ENCODE results near the gene UIMC1. TPM values are rescaled to one million over a fixed set of nuclear protein-coding genes. Genes with fewer than 3 reads are reported as not detected.
"Not testable (repeated sequence)": the region's sequence is repeated elsewhere in the genome, so short reads cannot be mapped to it uniquely, and the experiment has no call there.

The UIMC1 gene
- total RNA-seq, 1 experiment from 2014 or later, result 96.3 TPM

GRCh38 chr5:176985516-176985915, 21.1 kb downstream of the UIMC1 start:
- DNase-seq (ENCODE audit: unreplicated experiment), result no peak
- Mint-ChIP-seq H3K9me3 (ENCODE audit: unreplicated experiment) (no peaks in the 10 kb centered on the region), H3K27me3 (ENCODE audit: insufficient read depth, unreplicated experiment) (no peaks in the 10 kb centered on the region), H3K36me3 (ENCODE audit: insufficient read depth, unreplicated experiment) (peaks cover 40% of the 10 kb centered on the region), H3K4me1 (ENCODE audit: insufficient read depth, unreplicated experiment) (peaks cover 7% of the 10 kb centered on the region), H3K27ac (ENCODE audit: low read depth, unreplicated experiment) (no peak overlapping the region), H3K4me3 (ENCODE audit: unreplicated experiment) (no peak overlapping the region)
- intact Hi-C loops (cut with micrococcal nuclease), result no loop called here
- POLR2A ChIA-PET, result no interaction called here
- CTCF ChIA-PET, result interaction anchor here (0.6 to 1.1 kb wide), 3 partner anchors 11 to 112 kb away, joined by 3 to 6 read pairs (median 5); no protein-coding TSS in a partner anchor
- no peak for TF ChIP-seq CTCF (IDR thresholded peaks at IDR 0.05; ENCODE audit: unreplicated experiment)
- no TSS peak for BruUV-seq (replicated peaks)

GRCh38 chr5:176984176-176984575, 22.4 kb downstream of the UIMC1 start:
- CTCF ChIA-PET; H3K27ac Mint-ChIP-seq (ENCODE audit: low read depth, unreplicated experiment); H3K9me3 Mint-ChIP-seq (ENCODE audit: unreplicated experiment); DNase-seq (ENCODE audit: unreplicated experiment); intact Hi-C loops (cut with micrococcal nuclease); H3K4me1 Mint-ChIP-seq (ENCODE audit: insufficient read depth, unreplicated experiment); BruUV-seq (replicated peaks); H3K4me3 Mint-ChIP-seq (ENCODE audit: unreplicated experiment); H3K27me3 Mint-ChIP-seq (ENCODE audit: insufficient read depth, unreplicated experiment): not testable (repeated sequence)
- peaks cover 46% of the 10 kb centered on the region for H3K36me3 Mint-ChIP-seq (ENCODE audit: insufficient read depth, unreplicated experiment)
- POLR2A ChIA-PET, result interaction anchor here (0.6 kb wide), 1 partner anchor 230 kb away, joined by 3 read pairs; no protein-coding TSS in a partner anchor

- BruUV-seq (replicated peaks); H3K27me3 Mint-ChIP-seq (ENCODE audit: insufficient read depth, unreplicated experiment); H3K27ac Mint-ChIP-seq (ENCODE audit: low read depth, unreplicated experiment); CTCF ChIA-PET; H3K4me1 Mint-ChIP-seq (ENCODE audit: insufficient read depth, unreplicated experiment); H3K4me3 Mint-ChIP-seq (ENCODE audit: unreplicated experiment); POLR2A ChIA-PET; H3K9me3 Mint-ChIP-seq (ENCODE audit: unreplicated experiment); DNase-seq (ENCODE audit: unreplicated experiment); intact Hi-C loops (cut with micrococcal nuclease): not testable (repeated sequence)
- peaks cover 51% of the 10 kb centered on the region for H3K36me3 Mint-ChIP-seq (ENCODE audit: insufficient read depth, unreplicated experiment)
These were observed 23.0 kb downstream of the UIMC1 start for GRCh38 chr5:176983593-176983992.

- H3K27me3 Mint-ChIP-seq (ENCODE audit: insufficient read depth, unreplicated experiment); H3K9me3 Mint-ChIP-seq (ENCODE audit: unreplicated experiment); H3K27ac Mint-ChIP-seq (ENCODE audit: low read depth, unreplicated experiment); BruUV-seq (replicated peaks); H3K4me1 Mint-ChIP-seq (ENCODE audit: insufficient read depth, unreplicated experiment); DNase-seq (ENCODE audit: unreplicated experiment); intact Hi-C loops (cut with micrococcal nuclease); H3K4me3 Mint-ChIP-seq (ENCODE audit: unreplicated experiment): not testable (repeated sequence)
- ChIA-PET CTCF (interaction anchor here (1.7 kb wide), 1 partner anchor 323 kb away, joined by 8 read pairs; no protein-coding TSS in a partner anchor), POLR2A (interaction anchor here (1.3 kb wide), 1 partner anchor 9 kb away, joined by 5 read pairs; no protein-coding TSS in a partner anchor)
- H3K36me3 Mint-ChIP-seq (ENCODE audit: insufficient read depth, unreplicated experiment), result peaks cover 53% of the 10 kb centered on the region
These were observed 23.5 kb downstream of the UIMC1 start for GRCh38 chr5:176983112-176983511.

GRCh38 chr5:176980818-176981217, 25.8 kb downstream of the UIMC1 start:
- Mint-ChIP-seq H3K4me3 (ENCODE audit: unreplicated experiment) (no peak overlapping the region), H3K9me3 (ENCODE audit: unreplicated experiment) (no peaks in the 10 kb centered on the region), H3K4me1 (ENCODE audit: insufficient read depth, unreplicated experiment) (peaks cover 6% of the 10 kb centered on the region), H3K27me3 (ENCODE audit: insufficient read depth, unreplicated experiment) (no peaks in the 10 kb centered on the region), H3K36me3 (ENCODE audit: insufficient read depth, unreplicated experiment) (peaks cover 73% of the 10 kb centered on the region), H3K27ac (ENCODE audit: low read depth, unreplicated experiment) (no peak overlapping the region)
- ChIA-PET CTCF (interaction anchor here (0.5 to 0.7 kb wide), 2 partner anchors 320 to 1372 kb away, joined by 3 read pairs; no protein-coding TSS in a partner anchor), POLR2A (interaction anchor here (0.9 to 1.7 kb wide), 4 partner anchors 12 to 320 kb away, joined by 3 to 6 read pairs (median 4); no protein-coding TSS in a partner anchor)
- TF ChIP-seq CTCF (IDR thresholded peaks at IDR 0.05; ENCODE audit: unreplicated experiment), result no peak
- peak; percentile 45 for DNase-seq (ENCODE audit: unreplicated experiment)
- intact Hi-C loops (cut with micrococcal nuclease), result no loop called here
- no TSS peak for BruUV-seq (replicated peaks)

All from MCF 10A (cell line).